SK-N-SH (cell line): ENCODE data around the gene STAT5B.
"Not testable (repeated sequence)": the region's sequence is repeated elsewhere in the genome, so short reads cannot be mapped to it uniquely, and the experiment has no call there.

Experiments
- SIN3A ChIP-seq: IDR thresholded peaks from 2 replicates; pipeline ENCODE4 v1.6.1; 2012; ENCODE audit warnings: low read depth, mild to moderate bottlenecking, low read length, moderate library complexity, borderline replicate concordance
- TF ChIP-seq, protein P1 (sequence below): fragments of 200-600 bp; sonication (generic); IDR thresholded peaks from 2 replicates; pipeline ENCODE4 v1.6.1; 2017; ENCODE audit warnings: antibody characterized with exemption, mild to moderate bottlenecking, moderate library complexity
- TF ChIP-seq, protein P2 (sequence below): IDR thresholded peaks from 2 replicates; pipeline ENCODE4 v1.6.1; 2012; ENCODE audit warnings: mild to moderate bottlenecking, low read depth, low read length, moderate library complexity
- TF ChIP-seq, protein P3 (sequence below): IDR thresholded peaks from 2 replicates; pipeline ENCODE4 v1.4.0; 2012; ENCODE audit warnings: low read depth

DNA sequence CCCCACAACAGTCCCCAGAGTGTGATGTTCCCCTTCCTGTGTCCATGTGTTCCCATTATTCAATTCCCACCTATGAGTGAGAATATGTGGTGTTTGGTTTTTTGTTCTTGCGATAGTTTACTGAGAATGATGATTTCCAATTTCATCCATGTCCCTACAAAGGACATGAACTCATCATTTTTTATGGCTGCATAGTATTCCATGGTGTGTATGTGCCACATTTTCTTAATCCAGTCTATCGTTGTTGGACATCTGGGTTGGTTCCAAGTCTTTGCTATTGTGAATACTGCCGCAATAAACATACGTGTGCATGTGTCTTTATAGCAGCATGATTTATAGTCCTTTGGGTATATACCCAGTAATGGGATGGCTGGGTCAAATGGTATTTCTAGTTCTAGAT lies 11.8 kb downstream of the STAT5B start:
- TF ChIP-seq, protein P1, sequence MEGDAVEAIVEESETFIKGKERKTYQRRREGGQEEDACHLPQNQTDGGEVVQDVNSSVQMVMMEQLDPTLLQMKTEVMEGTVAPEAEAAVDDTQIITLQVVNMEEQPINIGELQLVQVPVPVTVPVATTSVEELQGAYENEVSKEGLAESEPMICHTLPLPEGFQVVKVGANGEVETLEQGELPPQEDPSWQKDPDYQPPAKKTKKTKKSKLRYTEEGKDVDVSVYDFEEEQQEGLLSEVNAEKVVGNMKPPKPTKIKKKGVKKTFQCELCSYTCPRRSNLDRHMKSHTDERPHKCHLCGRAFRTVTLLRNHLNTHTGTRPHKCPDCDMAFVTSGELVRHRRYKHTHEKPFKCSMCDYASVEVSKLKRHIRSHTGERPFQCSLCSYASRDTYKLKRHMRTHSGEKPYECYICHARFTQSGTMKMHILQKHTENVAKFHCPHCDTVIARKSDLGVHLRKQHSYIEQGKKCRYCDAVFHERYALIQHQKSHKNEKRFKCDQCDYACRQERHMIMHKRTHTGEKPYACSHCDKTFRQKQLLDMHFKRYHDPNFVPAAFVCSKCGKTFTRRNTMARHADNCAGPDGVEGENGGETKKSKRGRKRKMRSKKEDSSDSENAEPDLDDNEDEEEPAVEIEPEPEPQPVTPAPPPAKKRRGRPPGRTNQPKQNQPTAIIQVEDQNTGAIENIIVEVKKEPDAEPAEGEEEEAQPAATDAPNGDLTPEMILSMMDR: not testable (repeated sequence)
- TF ChIP-seq, protein P2, sequence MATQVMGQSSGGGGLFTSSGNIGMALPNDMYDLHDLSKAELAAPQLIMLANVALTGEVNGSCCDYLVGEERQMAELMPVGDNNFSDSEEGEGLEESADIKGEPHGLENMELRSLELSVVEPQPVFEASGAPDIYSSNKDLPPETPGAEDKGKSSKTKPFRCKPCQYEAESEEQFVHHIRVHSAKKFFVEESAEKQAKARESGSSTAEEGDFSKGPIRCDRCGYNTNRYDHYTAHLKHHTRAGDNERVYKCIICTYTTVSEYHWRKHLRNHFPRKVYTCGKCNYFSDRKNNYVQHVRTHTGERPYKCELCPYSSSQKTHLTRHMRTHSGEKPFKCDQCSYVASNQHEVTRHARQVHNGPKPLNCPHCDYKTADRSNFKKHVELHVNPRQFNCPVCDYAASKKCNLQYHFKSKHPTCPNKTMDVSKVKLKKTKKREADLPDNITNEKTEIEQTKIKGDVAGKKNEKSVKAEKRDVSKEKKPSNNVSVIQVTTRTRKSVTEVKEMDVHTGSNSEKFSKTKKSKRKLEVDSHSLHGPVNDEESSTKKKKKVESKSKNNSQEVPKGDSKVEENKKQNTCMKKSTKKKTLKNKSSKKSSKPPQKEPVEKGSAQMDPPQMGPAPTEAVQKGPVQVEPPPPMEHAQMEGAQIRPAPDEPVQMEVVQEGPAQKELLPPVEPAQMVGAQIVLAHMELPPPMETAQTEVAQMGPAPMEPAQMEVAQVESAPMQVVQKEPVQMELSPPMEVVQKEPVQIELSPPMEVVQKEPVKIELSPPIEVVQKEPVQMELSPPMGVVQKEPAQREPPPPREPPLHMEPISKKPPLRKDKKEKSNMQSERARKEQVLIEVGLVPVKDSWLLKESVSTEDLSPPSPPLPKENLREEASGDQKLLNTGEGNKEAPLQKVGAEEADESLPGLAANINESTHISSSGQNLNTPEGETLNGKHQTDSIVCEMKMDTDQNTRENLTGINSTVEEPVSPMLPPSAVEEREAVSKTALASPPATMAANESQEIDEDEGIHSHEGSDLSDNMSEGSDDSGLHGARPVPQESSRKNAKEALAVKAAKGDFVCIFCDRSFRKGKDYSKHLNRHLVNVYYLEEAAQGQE: not testable (repeated sequence)
- TF ChIP-seq, protein P3, sequence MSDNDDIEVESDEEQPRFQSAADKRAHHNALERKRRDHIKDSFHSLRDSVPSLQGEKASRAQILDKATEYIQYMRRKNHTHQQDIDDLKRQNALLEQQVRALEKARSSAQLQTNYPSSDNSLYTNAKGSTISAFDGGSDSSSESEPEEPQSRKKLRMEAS: not testable (repeated sequence)
- TF ChIP-seq SIN3A: not testable (repeated sequence)
